Fibroblast of mammary gland (primary cell): Measurements from ENCODE around the gene NCOA4.
A peak's percentile ranks its signal among the peaks of the same experiment; 100 is the strongest.

Source experiments
- DNase-seq: peaks from one replicate; pipeline ENCODE4 v3.0.0-alpha.2; 2010; ENCODE audit warnings: low read depth
- H3K4me3 ChIP-seq: 2 replicates; pipeline ENCODE4 v1.5.1; 2011; ENCODE audit warnings: low read depth, mild to moderate bottlenecking, low read length, moderate library complexity; ENCODE audit not compliant: control insufficient read depth
- TF ChIP-seq, protein P1 (sequence below): conservative IDR thresholded peaks from 2 replicates; pipeline ENCODE4 v1.5.1; 2011; ENCODE audit warnings: low read depth, low read length, inconsistent platforms; ENCODE audit not compliant: control insufficient read depth, insufficient read depth

Gene NCOA4

DNA sequence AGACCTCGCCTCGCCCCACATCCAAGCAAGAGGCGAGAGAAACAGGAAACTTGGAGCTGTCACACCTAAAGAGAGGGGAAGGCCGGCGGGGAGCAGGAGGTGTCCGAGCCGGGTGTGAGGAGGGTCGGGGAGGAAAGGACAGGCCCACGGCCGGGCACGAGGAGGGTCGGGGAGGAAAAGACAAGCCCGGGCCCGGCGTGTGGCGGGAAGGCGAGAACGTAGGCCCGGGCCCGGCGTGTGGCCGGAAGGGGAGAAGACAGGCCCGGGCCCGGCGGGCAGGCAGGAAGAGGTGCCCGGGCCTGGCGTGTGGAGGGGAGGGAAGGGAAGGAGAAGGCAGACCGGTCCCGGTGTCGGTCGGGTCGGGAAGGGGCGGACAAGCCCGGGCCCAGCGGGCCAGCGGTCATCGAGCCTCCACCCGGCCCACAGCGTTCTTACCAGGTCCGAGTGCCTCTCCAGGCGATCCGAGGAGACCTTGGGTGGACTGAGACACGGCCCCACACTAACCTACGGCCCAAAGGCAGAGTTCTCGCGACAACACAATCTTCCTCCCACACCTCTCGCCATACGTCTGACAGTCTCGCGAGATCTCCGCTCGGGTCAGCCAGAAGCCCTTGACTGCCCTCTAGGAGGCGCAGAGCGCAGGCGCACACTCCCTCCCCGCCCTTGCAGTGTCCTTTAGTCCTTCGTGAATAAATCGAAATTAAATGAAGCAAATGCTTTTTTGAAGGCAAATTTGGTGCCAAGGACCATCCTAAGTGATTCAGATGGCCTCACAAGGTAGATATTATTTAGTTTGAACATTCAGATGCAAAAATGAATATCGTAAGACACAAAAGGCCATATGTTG is at the start of gene NCOA4:
NCOA4 (minus strand) TSS at position 533 of the 847 bp plus-strand sequence. CDS start 13,943 bp downstream, outside the sequence.
- DNase-seq: peak; percentile 99
- TF ChIP-seq, protein P1, sequence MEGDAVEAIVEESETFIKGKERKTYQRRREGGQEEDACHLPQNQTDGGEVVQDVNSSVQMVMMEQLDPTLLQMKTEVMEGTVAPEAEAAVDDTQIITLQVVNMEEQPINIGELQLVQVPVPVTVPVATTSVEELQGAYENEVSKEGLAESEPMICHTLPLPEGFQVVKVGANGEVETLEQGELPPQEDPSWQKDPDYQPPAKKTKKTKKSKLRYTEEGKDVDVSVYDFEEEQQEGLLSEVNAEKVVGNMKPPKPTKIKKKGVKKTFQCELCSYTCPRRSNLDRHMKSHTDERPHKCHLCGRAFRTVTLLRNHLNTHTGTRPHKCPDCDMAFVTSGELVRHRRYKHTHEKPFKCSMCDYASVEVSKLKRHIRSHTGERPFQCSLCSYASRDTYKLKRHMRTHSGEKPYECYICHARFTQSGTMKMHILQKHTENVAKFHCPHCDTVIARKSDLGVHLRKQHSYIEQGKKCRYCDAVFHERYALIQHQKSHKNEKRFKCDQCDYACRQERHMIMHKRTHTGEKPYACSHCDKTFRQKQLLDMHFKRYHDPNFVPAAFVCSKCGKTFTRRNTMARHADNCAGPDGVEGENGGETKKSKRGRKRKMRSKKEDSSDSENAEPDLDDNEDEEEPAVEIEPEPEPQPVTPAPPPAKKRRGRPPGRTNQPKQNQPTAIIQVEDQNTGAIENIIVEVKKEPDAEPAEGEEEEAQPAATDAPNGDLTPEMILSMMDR: peak; percentile 70
- H3K4me3 ChIP-seq: peak within 1 kb of the TSS; percentile 87

DNA sequence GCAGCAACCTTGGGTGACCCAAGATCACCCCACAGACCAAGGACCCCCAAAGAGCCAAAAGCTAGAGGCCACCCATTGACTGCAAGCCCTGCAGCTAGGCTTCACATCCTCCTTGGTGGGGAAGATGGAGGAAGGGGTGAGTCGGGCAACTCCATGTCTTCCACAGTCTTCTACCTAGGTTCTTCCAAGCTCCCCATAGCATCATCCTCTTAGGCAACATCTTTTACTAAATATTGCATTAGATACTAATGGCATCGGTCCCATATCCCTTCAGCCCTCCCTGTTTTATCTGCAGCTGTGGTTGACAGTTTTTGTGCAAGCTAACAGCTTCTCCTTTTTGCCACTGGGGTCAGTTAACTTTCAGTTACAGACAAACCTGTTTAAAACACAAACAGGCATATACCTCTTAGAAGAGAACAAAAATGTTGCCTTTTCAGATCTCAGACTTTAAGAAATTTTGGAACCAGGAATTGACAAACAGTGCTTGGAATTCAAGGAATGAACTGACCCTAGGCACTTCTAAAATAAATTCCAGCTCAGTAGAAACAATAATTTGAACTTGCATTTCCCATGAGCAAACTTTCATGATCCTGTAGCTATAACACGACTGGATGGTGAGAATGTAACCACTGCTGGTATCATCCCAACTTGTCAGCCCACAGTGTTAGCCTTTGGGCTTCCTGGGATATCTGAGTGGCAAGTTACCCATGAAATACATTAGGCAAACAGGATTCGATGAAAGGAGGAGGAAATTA is 49.6 kb upstream of the NCOA4 start:
- no peak overlapping the region for H3K4me3 ChIP-seq
- DNase-seq: no peak
- TF ChIP-seq, protein P1: no peak

DNA sequence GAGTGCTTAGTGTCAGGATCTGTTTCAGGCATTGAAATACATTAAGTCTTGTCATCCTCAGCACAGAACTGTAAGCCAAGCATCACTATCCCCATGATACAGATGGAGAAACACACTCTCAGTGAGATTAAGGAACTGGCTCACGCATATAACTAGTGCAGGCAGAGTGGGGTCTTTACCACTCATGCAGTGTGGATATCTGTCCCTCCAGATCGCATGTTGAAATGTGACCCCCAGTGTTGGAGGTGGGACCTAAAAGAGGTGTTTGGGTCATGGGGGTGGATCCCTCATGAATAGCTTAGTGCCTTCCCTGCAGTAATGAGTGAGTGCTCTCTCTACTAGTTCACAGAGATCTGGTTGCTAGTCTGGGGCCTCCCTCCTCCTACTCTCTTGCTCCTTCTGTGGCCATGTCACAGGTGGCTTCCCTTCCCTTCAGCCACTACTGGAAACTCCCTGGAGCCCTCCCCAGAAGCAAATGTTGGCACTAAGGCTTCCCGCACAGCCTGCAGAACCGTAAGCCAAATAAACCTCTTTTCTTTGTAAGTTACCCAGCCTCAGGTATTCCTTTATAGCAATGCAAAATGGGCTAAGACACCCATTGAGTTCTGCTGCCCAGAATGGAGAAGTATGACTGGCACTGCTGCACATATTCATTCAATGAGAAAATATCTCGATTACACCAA is 47.4 kb upstream of the NCOA4 start:
- TF ChIP-seq, protein P1: no peak
- DNase-seq: no peak

DNA sequence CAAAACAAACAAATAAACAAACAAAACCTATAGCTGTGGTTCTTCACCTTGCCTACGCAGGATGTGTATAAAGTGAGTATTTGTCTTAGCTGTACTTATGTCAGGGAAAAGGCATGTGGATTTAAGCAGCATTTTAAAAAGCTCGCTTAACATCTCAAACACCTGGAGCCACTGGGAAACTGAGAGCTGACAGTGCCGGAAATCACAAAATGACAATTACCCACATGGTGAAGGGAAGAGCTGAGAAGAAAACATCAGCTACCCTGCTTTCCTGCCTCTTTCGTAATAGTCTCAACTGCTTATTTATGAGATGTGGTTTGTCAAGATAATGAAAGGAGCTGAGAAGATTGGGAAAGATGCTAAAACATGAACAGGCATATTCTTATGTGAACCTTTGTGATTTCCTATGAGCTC is 46.7 kb upstream of the NCOA4 start:
- TF ChIP-seq, protein P1: no peak
- DNase-seq: peak; percentile 3
- H3K4me3 ChIP-seq: no peak overlapping the region

More for the DNA sequence above, 47.4 kb upstream of the NCOA4 start:
- no peak overlapping the region for H3K4me3 ChIP-seq

DNA sequence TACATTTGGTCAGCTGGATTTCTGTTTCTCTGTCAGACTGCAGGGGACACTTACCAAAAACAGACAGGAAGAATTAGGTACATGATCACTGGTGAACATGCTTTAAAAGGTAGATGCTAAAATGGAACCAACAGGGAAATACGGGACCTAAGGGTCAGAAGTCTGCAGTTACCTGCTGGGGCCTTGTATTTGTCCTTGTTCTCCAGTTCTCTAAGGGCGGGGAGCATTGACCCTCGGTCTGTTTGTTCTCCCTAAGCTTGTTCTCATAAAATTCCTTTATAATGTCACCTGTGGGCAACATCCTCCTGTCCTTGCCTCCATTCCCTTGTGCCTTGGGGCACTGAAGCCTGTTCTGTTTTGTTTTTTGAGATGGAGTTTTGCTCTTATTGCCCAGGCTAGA is 45.4 kb upstream of the NCOA4 start:
- H3K4me3 ChIP-seq: no peak overlapping the region
- DNase-seq: no peak
- TF ChIP-seq, protein P1: no peak

DNA sequence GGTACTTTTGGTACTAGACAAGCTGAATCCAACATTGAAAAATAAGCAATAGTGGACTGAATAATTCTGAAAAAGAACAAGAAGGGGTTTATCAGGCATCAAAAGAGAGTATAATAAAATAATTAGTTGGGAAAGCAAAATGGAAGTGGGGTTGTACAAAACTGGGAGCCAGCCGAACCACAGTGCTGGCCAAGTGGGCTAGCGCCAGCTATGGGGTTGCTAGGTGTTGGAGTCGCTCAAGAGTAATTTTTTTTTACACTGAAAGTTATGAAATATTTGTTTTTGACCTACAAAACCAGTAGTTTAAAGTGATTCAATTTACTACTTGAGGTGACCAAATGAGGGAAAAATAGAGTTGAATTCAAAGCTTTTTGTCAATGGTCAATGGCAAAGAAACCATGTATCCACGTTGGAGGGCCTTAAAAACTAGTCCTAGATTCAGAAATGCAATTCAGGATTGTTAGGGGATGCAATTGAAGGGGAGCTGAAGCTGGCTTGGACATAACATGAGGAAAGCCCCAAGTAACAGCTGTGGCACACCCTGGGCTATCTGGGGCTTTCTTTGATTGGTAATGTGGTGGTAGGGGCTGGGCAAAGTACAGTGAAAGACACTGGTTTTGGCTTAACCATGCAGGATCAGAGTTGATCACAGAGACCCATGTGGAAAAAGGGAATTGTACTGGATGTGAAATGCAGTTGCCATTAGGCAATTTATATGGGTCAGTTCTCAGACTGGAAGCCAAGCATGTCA is 43.9 kb upstream of the NCOA4 start:
- no peak overlapping the region for H3K4me3 ChIP-seq
- no peak for DNase-seq
- TF ChIP-seq, protein P1: no peak
